Measurements from ENCODE around the gene EMC10.
A peak's percentile ranks its signal among the peaks of the same experiment; 100 is the strongest.

EMC10 gene

DNA sequence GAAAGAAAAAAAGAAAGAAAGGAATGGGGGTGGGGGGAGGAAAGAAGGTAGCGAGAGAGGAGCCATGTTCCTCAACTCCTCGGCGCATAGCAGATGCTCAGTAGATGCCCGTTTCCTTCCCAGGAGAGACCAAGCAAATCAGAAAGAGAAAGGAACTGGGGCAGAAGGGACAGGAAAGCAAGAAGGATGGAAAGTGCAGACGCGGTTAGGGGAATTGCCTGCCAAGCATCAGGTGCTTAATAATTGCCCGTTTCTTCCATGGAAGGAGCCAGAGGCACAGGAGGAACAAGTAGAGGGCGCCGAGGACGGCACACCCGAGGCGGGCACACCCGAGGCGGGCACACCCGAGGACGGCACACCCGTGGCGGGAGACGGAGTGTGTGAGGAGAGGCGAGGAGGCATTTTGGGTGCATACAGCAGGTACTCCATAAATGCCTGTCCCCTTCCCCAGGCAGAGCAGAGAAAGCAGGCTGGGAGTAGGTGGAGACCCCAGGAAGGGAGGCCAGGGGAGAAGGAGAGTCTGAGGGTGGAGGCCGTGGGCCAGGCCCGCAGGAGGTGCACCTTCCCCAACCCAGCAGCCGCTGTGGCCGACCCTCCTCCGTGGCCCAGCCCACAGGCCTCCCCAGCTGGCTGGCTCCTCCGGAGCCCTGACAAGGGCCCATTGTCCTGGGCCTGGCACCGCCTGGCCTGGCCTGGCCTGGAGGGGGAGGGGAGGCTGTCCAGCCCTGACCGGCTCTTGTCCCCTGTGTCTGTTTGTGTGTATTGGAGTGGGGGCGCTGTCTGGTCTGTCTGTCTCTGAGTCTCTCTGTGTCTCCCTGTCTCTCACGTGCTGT lies 20.1 kb downstream of the EMC10 start:
- ATAC-seq (no peak), DNase-seq (no peak)
- Mint-ChIP-seq H3K27ac (no peak overlapping the region), H3K4me3 (no peak overlapping the region), H3K9me3 (no peaks in the 10 kb centered on the region), H3K27me3 (no peaks in the 10 kb centered on the region), H3K4me1 (peaks cover 12% of the 10 kb centered on the region)

DNA sequence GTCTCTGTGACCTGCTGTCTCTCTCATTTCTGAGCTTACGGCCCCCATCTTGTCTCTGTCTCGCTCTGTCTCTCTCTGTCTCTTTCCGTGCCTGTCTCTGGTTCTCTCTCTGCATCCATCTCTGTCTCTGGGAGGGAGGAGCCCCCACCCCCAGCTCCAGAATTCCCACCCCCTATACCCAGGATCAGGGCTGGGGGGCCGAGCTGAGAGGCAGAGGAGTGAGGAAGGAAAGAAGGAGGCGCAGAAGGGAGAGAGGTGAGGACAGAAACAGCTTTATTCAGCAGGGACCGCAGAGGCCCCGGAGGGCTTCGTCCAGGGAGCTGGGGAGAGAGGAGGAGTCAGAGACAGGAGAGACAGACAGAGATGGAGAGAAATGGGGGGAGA lies 20.7 kb downstream of the EMC10 start:
- DNase-seq (no peak), ATAC-seq (no peak)
- no peaks in the 10 kb centered on the region for H3K9me3 Mint-ChIP-seq
- no peak overlapping the region for H3K27ac Mint-ChIP-seq
- no peaks in the 10 kb centered on the region for H3K27me3 Mint-ChIP-seq
- peaks cover 6% of the 10 kb centered on the region for H3K4me1 Mint-ChIP-seq
- H3K4me3 Mint-ChIP-seq, result no peak overlapping the region

GRCh38 chr19:50498219-50499056 lies 22.1 kb downstream of the EMC10 start:
- ATAC-seq (no peak), DNase-seq (no peak)
- no peaks in the 10 kb centered on the region for H3K9me3 Mint-ChIP-seq
- no peaks in the 10 kb centered on the region for H3K4me1 Mint-ChIP-seq
- H3K27ac Mint-ChIP-seq, result no peak overlapping the region
- no peak overlapping the region for H3K4me3 Mint-ChIP-seq
- H3K27me3 Mint-ChIP-seq, result no peaks in the 10 kb centered on the region

- no peak overlapping the region for H3K4me3 Mint-ChIP-seq
- ATAC-seq, result peak; percentile 74
- peak in 1 of 2 donors; percentile 44 for DNase-seq
- no peaks in the 10 kb centered on the region for H3K9me3 Mint-ChIP-seq
- H3K27me3 Mint-ChIP-seq, result no peaks in the 10 kb centered on the region
- H3K27ac Mint-ChIP-seq, result no peak overlapping the region
- H3K4me1 Mint-ChIP-seq, result no peaks in the 10 kb centered on the region
Measured at GRCh38 chr19:50500060-50500752, 23.9 kb downstream of the EMC10 start.

- no peaks in the 10 kb centered on the region for H3K27me3 Mint-ChIP-seq
- H3K4me3 Mint-ChIP-seq, result no peak overlapping the region
- H3K4me1 Mint-ChIP-seq, result no peaks in the 10 kb centered on the region
- no peak overlapping the region for H3K27ac Mint-ChIP-seq
- no peaks in the 10 kb centered on the region for H3K9me3 Mint-ChIP-seq
- ATAC-seq (peak; percentile 49), DNase-seq (no peak)
Measured at GRCh38 chr19:50500753-50501151, 24.4 kb downstream of the EMC10 start.

DNA sequence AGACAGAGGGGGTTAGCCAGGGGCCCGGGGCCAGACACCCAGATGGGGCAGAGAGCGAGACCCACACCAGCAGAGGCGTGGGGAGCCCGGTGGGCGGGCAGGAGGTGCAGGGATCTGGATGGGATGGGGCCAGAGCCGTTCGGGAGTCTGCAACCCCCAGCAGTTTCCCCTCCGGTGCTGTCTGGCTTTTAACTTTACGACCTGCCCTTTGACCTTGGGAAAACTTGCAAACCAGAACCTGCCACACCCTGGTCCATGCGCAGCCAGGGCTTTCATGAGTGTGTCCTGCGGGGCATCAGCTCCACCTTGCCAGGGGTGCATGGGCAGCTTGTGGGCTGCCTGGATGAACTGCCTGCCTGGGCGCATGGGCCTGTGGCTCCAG lies 24.9 kb downstream of the EMC10 start:
- no peaks in the 10 kb centered on the region for H3K27me3 Mint-ChIP-seq
- peak; percentile 23 for ATAC-seq
- no peaks in the 10 kb centered on the region for H3K4me1 Mint-ChIP-seq
- no peak for DNase-seq
- no peak overlapping the region for H3K27ac Mint-ChIP-seq
- H3K4me3 Mint-ChIP-seq, result no peak overlapping the region
- H3K9me3 Mint-ChIP-seq, result no peaks in the 10 kb centered on the region

GRCh38 chr19:50501568-50502475 lies 25.5 kb downstream of the EMC10 start:
- H3K27ac Mint-ChIP-seq, result no peak overlapping the region
- no peak overlapping the region for H3K4me3 Mint-ChIP-seq
- H3K27me3 Mint-ChIP-seq, result no peaks in the 10 kb centered on the region
- ATAC-seq, result peak; percentile 24
- H3K4me1 Mint-ChIP-seq, result no peaks in the 10 kb centered on the region
- DNase-seq, result no peak
- no peaks in the 10 kb centered on the region for H3K9me3 Mint-ChIP-seq

- Mint-ChIP-seq H3K4me1 (peaks cover 20% of the 10 kb centered on the region), H3K9me3 (no peaks in the 10 kb centered on the region), H3K4me3 (no peak overlapping the region), H3K27ac (no peak overlapping the region), H3K27me3 (no peaks in the 10 kb centered on the region)
- no peak for ATAC-seq
- DNase-seq, result no peak
Measured at GRCh38 chr19:50505856-50506611, 29.7 kb downstream of the EMC10 start.

- Mint-ChIP-seq H3K4me1 (peaks cover 27% of the 10 kb centered on the region), H3K4me3 (no peak overlapping the region), H3K9me3 (no peaks in the 10 kb centered on the region), H3K27me3 (no peaks in the 10 kb centered on the region), H3K27ac (no peak overlapping the region)
- ATAC-seq, result no peak
- DNase-seq, result no peak
Measured at GRCh38 chr19:50506700-50507099, 30.4 kb downstream of the EMC10 start.

DNA sequence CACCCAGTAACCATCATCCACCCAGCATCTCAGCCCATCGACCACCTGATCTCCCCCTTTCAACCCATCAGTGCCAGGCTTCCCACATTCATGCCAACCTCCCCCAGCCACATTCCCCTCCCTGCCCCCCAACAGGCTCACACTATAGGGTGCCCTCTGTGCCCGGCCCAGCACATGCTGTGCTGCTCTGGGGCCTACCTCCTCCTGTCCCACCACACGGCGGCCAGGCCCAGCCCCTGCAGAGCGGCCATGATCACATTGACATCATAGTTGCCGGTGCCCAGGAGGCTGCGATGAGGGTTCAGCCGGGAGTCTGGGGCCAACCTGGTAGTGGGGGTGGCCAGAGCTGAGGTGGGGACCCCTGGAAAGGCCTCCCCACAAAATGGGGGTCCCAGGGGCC lies 31.1 kb downstream of the EMC10 start:
- no peak overlapping the region for H3K27ac Mint-ChIP-seq
- H3K9me3 Mint-ChIP-seq, result no peaks in the 10 kb centered on the region
- ATAC-seq (no peak), DNase-seq (no peak)
- no peak overlapping the region for H3K4me3 Mint-ChIP-seq
- H3K27me3 Mint-ChIP-seq, result no peaks in the 10 kb centered on the region
- peaks cover 31% of the 10 kb centered on the region for H3K4me1 Mint-ChIP-seq

DNA sequence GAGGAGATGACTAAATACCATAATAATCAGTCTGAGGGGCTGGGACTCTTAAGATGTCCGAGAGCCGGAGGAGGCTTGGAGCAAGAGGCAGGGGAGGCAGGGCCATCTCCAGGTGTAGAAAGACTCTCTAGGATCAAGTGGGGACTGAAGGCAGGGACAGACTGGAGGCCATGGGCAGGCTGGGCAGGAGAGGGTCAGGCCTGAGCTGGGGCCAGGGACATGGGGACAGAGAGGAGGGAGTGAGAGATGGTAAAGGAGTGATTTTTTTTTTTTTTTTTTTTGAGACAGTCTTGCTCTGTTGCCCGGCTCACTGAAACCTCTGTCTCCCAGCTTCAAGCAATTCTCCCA lies 32.5 kb downstream of the EMC10 start:
- DNase-seq (no peak), ATAC-seq (no peak)
- no peaks in the 10 kb centered on the region for H3K9me3 Mint-ChIP-seq
- H3K27me3 Mint-ChIP-seq, result peaks cover 11% of the 10 kb centered on the region
- H3K4me3 Mint-ChIP-seq, result peak overlapping the region in 1 of 2 donors; percentile 42
- peak overlapping the region in 1 of 2 donors; percentile 28 for H3K27ac Mint-ChIP-seq
- peaks cover 31% of the 10 kb centered on the region for H3K4me1 Mint-ChIP-seq

- Mint-ChIP-seq H3K27me3 (peaks cover 16% of the 10 kb centered on the region), H3K9me3 (no peaks in the 10 kb centered on the region), H3K4me3 (peak overlapping the region; percentile 80 to 87), H3K4me1 (peaks cover 36% of the 10 kb centered on the region), H3K27ac (peak overlapping the region in 1 of 2 donors; percentile 56)
- ATAC-seq (no peak), DNase-seq (no peak)
Measured at GRCh38 chr19:50509366-50509765, 33.1 kb downstream of the EMC10 start.

DNA sequence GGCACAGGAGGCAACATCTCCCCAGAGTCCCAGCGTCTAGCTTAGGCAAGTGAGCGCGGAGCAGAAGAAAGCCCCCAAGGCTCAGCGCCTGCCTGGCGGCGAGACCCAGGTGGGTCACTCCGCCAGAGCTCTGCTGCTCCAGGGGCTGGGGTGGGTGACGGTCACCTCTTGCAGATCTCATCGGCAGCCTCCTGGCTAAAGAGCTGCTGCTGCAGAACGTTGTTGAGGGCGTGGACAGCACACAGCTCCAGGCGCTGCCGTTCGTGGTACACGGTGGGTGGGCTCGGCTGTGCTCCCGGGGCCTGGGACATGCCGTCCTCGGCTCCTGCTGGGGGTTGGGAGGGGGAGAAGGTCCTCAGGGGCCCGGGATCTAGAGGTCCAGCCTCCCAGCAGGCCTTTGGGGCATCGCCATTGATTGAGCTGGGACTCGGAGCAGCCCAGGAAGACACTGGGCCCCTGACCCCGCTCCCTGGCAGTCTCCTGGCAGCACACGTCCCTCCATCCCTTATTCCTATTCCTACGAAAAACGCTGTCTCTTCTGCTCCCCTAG lies 33.9 kb downstream of the EMC10 start:
- Mint-ChIP-seq H3K27me3 (peaks cover 23% of the 10 kb centered on the region), H3K4me1 (peaks cover 39% of the 10 kb centered on the region), H3K4me3 (peak overlapping the region; percentile 80 to 87), H3K9me3 (no peaks in the 10 kb centered on the region), H3K27ac (peak overlapping the region; percentile 95 to 96)
- ATAC-seq (no peak), DNase-seq (no peak)

DNA sequence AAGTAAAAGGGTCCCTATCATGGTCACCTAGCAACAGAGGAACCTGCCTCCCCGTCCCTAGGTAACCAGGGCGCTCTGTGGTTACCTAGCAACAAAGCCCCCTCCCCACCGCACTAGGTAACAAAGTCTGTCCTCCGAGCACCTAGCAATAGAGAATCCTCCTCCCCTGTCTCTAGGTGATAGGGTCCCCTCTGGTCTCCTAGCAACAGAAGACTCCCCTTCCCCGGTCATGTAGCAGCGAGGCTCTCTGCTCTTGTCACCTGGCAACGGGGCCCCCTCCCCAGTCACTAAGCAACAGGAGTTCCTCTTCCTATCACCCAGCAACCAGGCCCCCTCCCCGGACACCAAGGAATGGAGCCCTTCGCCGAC lies 34.4 kb downstream of the EMC10 start:
- Mint-ChIP-seq H3K27me3 (peaks cover 27% of the 10 kb centered on the region), H3K27ac (peak overlapping the region; percentile 95 to 96), H3K4me1 (peaks cover 39% of the 10 kb centered on the region), H3K4me3 (peak overlapping the region; percentile 80 to 87), H3K9me3 (no peaks in the 10 kb centered on the region)
- no peak for DNase-seq
- ATAC-seq, result no peak
